Amniotic stem cell (primary cell): ENCODE measurements around the gene TRAF3.
"Not testable (repeated sequence)": the region's sequence is repeated elsewhere in the genome, so short reads cannot be mapped to it uniquely, and the experiment has no call there.

Source experiments
- DNase-seq: peaks from one replicate; lab custom pipeline; 2025; lab: John Stamatoyannopoulos, UW

Gene TRAF3

DNA sequence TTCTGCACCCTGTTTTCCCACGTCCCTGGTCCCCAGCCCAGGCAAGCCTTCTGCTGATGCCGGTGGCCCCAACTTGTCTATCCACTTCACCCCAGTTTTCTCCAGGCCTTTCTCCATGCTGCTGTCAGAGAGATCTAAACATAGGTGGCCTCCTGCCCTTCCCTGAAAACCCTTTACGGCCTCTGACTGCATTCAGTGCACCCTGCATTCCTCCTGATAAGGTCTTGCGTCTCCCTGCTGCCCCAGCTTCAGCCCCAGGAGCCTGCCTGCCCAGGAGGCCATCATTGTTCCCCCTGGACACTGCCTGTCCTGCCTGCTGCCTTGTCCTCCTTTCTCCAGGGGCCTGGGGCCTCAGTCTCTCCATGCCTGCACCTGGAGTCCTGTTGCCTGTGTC lies 29.8 kb downstream of the TRAF3 start:
- DNase-seq, result no peak

DNA sequence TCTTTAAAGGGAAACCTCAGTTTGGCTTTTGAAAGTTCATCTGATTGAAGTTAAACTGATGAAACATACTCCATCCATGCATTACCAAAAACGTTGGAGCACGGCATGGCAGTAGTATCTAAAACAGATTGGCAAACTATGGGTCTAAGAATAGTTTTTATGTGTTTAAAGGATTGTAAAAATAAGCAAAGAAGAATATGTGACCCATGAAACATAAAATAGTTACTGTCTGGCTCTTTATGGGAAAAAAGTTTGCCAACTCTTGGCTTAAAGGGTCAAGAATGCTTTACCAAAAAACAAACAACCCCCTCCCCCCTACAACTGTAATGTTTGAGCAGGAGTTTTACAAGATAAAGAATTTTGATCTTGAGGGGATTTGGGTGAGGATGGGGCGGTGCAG lies 32.6 kb downstream of the TRAF3 start:
- DNase-seq, result no peak

DNA sequence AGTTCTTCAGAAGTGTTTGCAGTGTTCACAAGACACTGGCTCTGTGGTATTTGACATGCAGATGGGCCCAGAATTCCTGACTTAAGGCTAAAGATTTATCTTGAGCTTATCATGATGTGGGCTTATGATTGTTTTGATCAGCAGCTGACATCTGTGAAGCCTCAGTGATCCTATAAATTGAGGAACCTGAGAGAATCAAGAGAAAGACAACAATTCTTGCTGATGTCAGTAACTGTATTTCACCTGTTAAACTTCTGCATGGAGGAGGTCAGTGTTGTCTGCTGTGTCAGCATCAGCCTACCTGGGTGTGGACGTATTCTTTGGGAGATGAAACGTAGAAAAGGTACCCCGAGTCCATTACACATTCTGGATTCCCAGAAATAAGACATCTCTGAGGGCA lies 33.3 kb downstream of the TRAF3 start:
- no peak for DNase-seq

DNA sequence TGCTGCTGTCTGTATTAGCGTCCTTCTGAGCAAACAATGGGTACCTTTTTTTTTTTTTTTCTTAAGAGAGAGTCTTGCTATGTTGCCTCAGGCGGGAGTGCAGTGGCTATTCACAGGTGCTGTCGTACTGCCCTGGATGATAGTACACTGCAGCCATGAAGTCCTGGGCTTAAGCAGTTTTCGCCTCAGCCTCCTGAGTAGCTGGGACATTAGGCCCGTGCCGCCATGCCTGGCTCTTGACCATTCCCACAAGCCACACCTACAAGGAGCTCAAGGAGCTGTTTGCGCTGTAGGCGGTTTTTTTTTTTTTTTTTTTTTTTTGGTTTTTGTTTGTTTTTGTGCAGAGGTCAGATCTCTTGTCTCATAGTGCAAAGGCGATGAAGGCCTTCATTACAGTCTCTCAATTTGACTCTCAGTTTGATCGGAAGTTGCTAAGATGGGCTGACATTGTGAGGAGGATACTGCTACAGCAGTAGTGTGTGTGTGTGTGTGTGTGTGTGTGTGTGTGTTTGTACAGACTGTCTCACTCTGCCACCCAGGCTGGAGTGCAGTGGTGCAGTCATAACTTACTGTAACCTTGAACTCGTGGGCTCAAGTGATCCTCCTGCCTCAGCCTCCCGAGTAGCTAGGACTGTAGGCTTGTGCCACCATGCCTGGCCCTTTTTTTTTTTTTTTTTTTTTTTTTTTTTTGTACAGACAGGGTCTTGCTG lies 34.2 kb downstream of the TRAF3 start:
- DNase-seq, result no peak

DNA sequence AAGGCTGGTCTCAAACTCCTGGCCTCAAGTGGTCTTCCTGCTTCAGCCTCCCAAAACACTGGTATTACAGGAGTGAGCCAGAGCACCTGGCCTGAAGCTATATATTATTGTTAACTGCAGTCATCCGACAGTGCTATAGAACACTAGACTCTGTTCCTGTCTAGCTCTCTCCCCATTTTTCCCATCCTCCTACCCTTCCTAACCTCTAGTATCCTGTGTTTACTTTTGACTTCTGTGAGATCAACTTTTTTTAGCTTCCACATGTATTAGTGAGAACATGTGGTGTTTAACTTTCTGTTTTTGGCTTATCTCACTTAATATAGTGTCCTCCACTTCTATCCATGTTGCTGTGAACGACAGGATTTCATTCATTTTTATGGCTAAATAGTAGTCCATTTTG lies 34.7 kb downstream of the TRAF3 start:
- no peak for DNase-seq

DNA sequence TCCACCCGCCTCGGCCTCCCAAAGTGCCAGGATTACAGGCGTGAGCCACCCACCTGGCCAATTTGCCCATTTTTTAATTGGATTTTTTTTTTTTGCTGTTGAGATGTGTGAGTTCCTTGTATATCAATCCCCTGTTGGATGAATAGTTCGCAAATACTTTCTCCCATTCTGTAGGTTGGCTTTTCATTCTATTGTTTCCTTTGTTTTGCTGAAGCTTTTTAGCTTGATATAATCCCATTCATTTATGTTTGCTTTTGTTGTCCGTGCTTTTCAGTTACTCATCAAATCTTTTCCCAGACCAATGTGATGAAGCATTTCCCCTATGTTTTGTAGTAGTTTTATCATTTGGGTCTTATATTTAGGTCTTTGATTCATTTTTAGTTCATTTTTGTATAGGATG lies 36.4 kb downstream of the TRAF3 start:
- no peak for DNase-seq

DNA sequence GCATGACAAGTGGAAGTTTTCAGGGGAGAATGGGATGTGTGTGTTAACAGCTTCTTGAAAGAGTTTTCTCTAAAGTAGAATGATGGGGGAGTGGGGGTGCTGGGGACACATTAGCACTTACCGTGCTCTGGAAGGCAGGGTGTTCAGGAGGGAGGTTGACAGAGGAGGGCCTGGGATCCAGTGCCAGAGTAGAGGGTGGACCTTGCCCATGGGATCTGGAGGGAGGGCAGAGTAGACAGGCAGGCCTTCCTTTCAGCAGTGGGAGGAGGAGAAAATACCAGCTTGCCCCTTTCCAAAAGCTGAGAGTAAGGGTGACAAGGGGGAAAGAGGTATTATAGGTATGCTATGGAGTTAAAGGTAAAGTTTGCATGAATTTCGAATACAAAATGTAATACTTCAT lies 40.1 kb downstream of the TRAF3 start:
- DNase-seq, result no peak

DNA sequence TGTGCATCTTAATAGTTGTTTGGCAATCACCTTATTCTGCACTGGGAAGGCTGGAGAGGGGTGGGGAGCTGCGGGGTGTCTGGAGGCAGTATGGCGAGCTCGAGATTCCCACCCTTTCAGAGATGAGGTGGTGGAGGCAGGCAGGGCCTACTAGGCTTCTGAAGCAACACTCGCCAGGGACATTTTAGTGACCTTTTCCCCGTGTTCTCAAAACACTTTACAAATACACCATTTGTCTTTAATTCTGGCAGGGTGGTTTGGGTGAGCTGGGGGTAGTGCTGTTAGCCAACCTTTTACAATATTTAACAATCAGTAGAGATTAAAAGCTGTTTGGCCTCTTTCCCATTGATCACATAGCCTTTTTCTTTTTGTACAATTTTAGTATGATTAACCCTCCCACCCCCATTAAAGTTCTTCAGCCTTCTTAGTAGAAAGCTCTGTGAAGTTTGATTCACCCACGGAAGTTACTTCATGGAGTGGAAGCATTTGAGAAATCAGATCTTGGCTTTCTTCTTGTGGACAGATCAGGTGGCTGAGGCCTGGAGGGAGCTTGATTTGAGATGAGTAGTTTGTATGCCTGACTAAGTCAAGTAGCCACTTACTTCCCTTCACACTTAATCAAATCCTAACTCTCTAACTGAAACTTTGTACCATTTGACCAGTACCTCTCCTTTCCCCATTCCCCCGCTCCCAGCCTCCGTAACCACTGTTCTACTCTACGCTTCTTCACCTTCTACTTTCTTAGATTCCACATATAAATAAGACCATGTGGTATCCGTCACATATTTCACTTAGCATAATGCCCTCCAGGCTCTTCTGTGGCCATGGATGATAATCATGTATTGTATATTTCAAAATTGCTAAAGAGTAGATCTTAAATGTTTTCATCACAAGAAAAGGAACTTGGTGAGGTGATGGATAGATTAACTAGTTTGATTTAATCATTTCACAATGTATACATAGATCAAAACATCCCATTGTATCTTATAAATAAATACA lies 41.0 kb downstream of the TRAF3 start:
- no peak for DNase-seq

DNA sequence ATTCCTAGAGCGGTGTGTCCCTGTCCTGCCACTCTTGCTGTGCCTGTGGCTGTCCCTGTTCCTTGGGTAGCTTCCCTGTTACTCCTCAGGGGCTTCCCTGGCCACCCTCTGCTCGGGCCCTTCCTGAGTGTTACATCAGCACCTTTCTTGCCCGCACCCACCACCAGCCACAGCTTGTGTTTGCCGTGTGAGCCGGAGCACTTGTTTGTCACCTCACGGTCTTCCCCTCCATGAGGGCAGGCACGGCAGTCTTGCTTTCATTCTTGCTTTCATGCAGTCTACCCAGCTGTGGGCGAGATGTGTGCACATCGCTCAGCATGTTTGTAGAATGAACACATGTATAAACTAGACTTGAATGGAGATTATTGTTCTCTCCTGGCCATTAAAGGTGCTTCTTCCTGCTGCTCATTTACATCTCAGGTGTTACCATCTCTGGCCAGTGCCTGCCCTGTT lies 42.0 kb downstream of the TRAF3 start:
- no peak for DNase-seq

DNA sequence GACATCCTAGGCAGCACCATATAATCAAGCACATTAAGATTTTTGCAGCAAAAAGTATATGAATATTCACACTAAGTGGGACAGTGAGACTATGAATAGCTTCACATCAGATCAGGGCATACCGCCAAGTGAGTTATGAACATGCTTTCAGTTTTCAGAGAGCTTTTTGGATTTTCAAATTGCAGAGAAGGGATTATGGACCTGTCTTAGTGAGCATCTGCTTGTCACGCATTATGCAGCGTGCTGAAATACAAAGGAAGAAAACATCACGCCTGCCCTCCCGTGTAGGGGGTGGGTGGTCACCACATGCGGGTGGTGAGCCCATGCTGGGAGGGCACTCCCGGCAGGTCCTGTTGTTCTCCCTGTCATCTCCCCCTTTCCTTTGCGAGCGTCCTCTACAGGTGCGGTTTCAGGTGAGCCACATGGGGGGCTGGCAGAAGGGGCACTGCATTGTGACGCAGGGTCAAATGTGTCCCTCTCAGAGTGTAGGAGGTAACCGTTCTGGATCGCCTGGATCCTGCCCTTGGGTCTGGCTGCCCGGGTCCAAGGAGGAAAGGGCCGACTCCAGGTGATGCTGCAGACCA lies 42.6 kb downstream of the TRAF3 start:
- DNase-seq, result no peak

DNA sequence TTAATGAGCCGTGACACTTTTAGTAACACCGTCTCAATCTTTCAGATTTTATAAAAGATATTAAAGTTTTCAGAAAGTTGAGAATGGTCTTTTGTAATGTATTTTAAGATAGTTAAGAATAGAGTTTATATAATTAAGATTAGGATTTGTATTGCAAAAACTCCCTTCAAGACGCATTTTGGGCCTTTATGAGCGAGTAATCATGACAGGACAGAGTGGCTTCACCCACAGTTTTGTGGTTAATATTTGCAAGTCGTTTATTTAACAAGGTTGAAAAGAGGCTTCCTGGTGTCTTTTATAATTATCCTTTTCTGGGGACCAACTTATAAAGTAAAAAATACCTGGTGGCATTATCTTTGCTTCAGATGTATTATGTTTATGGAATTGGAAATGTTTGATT lies 44.0 kb downstream of the TRAF3 start:
- DNase-seq, result no peak

DNA sequence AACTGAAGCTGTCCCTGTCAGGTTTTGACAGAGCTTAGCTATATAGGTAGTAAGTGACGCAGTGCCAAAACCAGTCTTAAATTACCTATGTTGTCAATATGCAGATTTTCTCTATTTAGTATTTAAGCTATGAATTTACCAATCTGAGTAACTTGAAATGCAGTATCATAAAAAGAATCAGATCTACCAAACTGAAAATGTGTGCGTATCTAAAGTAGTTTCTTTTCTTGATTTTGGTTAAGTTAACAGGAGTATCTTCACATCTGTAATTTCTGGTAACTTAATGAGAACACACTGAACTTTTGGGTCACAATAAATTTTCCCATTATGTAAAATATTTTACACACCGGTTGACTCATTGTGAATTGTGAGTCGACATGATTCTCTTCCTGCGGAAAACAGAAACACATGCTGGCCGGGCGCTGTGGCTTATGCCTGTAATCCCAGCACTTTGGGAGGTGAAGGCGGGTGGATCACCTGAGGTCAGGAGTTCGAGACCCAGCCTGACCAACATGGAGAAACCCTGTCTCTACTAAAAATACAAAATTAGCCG lies 45.1 kb downstream of the TRAF3 start:
- no peak for DNase-seq

DNA sequence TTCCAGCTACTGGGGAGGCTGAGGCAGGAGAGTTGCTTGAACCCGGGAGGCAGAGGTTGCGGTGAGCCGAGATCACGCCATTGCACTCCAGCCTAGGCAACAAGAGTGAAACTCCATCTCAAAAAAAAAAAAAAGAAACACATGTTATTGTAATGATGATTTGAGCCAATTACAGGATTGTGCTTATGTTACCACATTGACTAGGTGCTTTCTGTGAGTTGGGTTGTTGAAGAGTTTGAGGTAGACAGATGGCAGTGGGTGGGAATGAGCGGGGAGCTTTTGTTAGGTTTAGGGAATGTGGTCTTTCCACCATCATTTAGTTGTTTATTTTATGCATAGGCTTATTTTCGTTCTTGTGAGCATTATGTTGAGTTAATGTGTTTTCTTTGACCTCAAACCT lies 45.6 kb downstream of the TRAF3 start:
- DNase-seq, result not testable (repeated sequence)

DNA sequence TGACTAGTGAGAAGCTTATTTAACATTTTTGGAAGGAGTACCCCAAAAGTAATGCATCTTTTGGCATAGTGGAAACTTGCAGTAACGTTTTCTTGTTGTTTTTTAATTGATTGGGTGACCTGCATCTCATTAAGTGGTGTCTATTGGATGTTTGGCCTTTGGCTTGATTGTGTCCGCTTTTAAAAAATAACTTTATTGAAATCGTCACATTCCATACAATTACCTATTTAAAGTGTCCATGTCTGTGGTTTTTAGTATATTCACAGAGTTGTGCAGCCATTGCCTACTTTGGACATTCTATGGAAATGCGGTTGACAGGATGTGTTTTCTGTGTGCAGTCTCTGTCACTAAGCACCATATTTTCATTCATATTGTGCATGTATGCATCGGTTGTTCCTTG lies 46.3 kb downstream of the TRAF3 start:
- DNase-seq, result no peak

DNA sequence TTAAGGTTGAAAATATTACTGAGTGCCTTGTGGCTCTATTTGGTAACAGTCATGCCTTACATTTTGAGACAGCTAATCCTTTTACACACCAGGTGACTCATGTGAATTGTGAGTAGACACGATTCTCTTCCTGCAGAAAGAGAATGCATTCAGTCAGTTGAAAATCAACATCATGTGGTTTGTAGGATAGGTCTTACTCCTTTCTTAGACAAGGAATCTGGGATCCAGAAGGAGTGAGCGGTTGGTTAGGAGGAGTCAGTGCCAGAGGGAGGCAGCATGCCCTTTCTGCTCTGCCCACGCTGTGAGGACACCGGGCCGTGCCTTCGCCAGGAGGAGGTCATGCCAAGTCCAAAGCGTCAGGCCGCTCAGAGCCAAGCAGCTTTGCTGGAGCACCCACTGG lies 47.6 kb downstream of the TRAF3 start:
- no peak for DNase-seq

DNA sequence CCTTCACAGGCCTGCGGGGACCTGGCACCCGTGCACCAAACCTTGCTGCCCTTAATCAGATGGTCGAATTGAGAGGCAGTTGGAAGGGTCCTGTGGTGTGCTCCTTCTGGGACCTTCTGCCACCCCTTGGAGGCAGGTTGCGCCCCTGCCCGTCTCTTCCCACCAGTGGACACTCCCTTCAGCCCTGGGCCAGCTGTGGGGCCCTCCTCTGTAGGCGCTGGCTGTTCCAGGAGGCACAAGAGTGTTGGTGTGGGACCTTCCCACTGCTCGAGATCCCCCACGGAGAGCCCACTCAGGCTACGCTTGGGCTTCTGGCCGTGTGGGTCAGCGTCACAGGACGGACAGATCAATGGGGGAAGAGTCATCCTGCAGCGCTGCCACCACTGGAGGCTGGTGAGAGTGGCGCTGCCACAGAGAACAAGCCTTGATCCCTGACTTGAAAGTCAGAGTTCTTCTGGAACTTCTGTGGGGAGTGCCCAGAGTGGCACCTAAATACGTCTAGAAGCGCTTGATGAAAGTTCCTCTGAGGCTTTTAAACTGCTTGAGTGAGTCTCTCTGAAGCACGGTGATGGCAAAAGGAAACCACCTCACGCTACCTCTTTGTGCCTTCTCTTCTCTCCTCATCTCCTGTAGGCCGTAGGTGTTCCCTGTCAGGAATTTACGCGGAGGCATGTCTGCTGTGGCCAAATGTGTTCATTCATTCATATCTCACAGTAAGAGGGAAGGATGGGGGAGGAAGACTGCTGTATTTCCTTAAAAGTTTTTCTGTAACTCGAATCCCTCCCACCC lies 48.3 kb downstream of the TRAF3 start:
- no peak for DNase-seq

DNA sequence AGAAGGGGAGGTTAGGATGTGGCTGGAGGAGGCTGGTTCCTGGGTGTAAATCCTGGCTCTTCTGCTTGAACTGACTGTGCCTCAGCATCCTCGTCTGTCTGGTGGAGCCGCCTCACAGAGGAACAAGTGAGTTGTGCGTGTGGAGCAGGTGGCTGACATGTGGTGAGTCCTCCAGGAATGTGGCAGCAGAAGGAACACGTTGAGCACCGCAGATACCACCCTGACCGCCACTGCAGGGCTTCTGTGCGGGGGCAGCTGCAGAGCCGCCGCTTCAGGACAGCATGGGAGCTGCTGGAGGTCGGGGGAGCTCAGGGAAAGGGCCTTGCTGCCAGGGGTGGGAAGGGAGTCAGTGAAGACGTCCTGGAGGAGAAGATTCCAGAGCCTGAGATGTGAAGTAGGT lies 48.9 kb downstream of the TRAF3 start:
- DNase-seq, result no peak

DNA sequence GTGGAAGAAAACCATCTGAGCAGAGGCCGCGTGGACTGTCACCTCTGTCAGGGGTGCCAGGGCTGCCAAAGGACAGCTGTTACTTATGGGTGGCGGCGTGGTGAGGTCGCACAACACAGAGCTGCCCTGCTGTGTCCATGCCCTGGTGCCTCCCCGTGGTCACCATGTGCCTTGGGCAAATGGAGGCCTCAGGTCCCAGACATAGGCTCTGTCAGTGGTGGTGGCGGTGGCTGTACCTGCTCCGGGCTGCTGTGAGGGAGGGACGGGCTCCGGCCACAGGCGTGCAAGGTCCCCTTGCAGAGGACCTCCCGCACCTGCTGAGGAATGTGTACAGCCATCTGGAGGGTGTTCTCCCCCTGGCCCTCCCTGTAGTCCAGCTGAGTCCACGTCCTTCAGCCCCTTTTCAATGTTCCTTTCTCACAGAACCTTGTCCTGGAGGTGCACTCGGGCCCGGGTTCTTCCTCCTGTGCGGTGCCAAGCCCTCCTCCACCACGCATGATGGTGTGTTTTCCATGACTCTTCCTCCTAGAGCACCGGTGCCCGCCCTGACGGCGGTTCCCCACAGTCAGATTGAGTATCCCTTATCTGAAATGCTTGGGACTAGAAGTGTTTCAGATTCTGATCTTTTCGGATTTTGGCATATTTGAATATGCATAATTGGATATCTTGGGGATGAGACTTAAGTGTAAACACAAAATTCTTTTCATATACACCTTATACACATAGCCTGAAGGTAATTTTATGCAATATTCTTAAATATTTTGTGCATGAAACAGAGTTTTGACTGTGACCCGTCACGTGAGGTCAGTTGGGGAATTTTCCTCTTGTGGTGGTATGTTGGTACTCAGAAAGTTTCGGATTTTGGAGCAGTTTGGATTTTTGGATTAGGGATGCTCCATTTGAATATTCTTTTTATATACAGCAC lies 49.8 kb downstream of the TRAF3 start:
- no peak for DNase-seq

DNA sequence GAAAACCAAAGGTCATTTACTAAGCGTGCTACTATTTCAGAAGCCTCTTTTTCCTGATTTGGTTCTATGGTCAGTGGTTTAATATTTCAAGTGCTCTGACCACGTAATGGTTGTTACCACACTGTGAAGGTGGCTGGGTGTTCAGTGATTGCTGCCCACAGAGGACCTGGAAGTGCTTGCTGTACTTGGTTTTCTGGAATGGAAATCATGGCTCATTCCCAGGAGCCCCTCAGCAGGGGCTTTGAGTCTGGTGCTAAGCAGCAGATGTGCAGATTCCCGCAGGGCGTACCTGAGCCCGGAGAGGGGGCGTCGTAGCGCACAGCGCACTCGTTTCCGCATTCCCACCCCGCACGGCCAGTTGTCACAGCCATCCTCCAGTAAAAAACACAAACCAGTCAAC lies 50.5 kb downstream of the TRAF3 start:
- no peak for DNase-seq

DNA sequence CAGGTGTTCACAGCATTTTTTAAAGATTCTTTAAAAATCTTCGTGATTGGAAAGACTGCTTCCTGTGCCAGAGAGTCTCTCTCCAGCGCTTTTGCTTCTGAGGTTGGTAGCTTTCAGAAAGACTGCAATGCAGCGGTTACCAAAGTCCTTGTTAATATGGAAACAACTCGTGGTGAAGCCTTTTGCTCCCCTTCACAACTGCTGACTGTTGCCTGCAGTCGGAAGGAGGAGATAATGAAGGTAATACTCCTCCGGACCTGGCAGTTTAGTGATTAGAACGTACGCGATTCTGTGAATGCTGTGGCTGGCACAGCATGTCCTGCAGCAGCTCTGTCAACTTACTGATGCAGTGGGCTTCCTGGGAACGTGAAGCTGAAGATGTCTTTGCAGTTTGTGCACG lies 50.9 kb downstream of the TRAF3 start:
- no peak for DNase-seq
